Astrocyte of the hippocampus (primary cell): Measurements from ENCODE around the gene CFAP206.

Source experiments
- DNase-seq: peaks from one replicate; pipeline ENCODE4 v3.0.0; 2011; ENCODE audit warnings: low read depth, low spot score

Gene CFAP206

GRCh38 chr6:87407901-87408720 is at the start of gene CFAP206:
TSS of gene CFAP206 (plus strand) at chr6:87407972. CDS start at chr6:87409840, 1,868 bp downstream.
- peak; percentile 95 for DNase-seq

GRCh38 chr6:87364602-87365252 is 43.0 kb upstream of the CFAP206 start:
- DNase-seq: no peak

- no peak for DNase-seq
Observed at GRCh38 chr6:87366072-87366827, 41.5 kb upstream of the CFAP206 start.

GRCh38 chr6:87366899-87367298 is 40.9 kb upstream of the CFAP206 start:
- DNase-seq: no peak

- no peak for DNase-seq
Observed at GRCh38 chr6:87373377-87373776, 34.4 kb upstream of the CFAP206 start.

GRCh38 chr6:87375315-87375714 is 32.5 kb upstream of the CFAP206 start:
- no peak for DNase-seq

- no peak for DNase-seq
Observed at GRCh38 chr6:87376643-87377042, 31.1 kb upstream of the CFAP206 start.

- DNase-seq: no peak
Observed at GRCh38 chr6:87378947-87379346, 28.8 kb upstream of the CFAP206 start.

- no peak for DNase-seq
Observed at GRCh38 chr6:87382861-87383260, 24.9 kb upstream of the CFAP206 start.

GRCh38 chr6:87384038-87384437 is 23.7 kb upstream of the CFAP206 start:
- DNase-seq: no peak

- no peak for DNase-seq
Observed at GRCh38 chr6:87384449-87384848, 23.3 kb upstream of the CFAP206 start.

GRCh38 chr6:87391334-87391733 is 16.4 kb upstream of the CFAP206 start:
- DNase-seq: peak; percentile 56

GRCh38 chr6:87393026-87393622 is 14.6 kb upstream of the CFAP206 start:
- peak; percentile 75 for DNase-seq

GRCh38 chr6:87395431-87395830 is 12.3 kb upstream of the CFAP206 start:
- no peak for DNase-seq

GRCh38 chr6:87396595-87397392 is 11.0 kb upstream of the CFAP206 start:
- DNase-seq: no peak

GRCh38 chr6:87397656-87398055 is 10.1 kb upstream of the CFAP206 start:
- DNase-seq: no peak

- no peak for DNase-seq
Observed at GRCh38 chr6:87401832-87402231, 5.9 kb upstream of the CFAP206 start.

GRCh38 chr6:87407561-87407900 is 241 bp upstream of the CFAP206 start:
- DNase-seq: peak; percentile 71

- no peak for DNase-seq
Observed at GRCh38 chr6:87408721-87409155, 966 bp downstream of the CFAP206 start.

- DNase-seq: no peak
Observed at GRCh38 chr6:87419266-87419665, 11.5 kb downstream of the CFAP206 start.

- no peak for DNase-seq
Observed at GRCh38 chr6:87420360-87420759, 12.6 kb downstream of the CFAP206 start.
